AG08395 (cell line): ENCODE results near the gene PDE11A.

ENCODE experiments used
- DNase-seq: peaks from one replicate; pipeline ENCODE4 v3.0.0; 2012; ENCODE audit warnings: mixed read lengths, low spot score

Gene PDE11A

GRCh38 chr2:177667626-177668025, 405.0 kb downstream of the PDE11A start:
- no peak for DNase-seq

GRCh38 chr2:177666408-177666807, 406.2 kb downstream of the PDE11A start:
- DNase-seq = no peak

- DNase-seq = no peak
Observed at GRCh38 chr2:177665948-177666347, 406.6 kb downstream of the PDE11A start.

GRCh38 chr2:177665328-177665727, 407.2 kb downstream of the PDE11A start:
- no peak for DNase-seq

- DNase-seq = no peak
Observed at GRCh38 chr2:177662895-177663294, 409.7 kb downstream of the PDE11A start.

GRCh38 chr2:177660742-177661141, 411.8 kb downstream of the PDE11A start:
- DNase-seq = no peak

- no peak for DNase-seq
Observed at GRCh38 chr2:177658309-177658708, 414.3 kb downstream of the PDE11A start.

GRCh38 chr2:177651833-177652232, 420.7 kb downstream of the PDE11A start:
- DNase-seq = no peak

- DNase-seq = no peak
Observed at GRCh38 chr2:177649568-177650518, 422.7 kb downstream of the PDE11A start.

GRCh38 chr2:177646791-177647190, 425.8 kb downstream of the PDE11A start:
- no peak for DNase-seq

GRCh38 chr2:177646241-177646640, 426.3 kb downstream of the PDE11A start:
- DNase-seq = no peak

GRCh38 chr2:177641331-177641730, 431.2 kb downstream of the PDE11A start:
- DNase-seq = no peak

- DNase-seq = no peak
Observed at GRCh38 chr2:177640423-177640822, 432.2 kb downstream of the PDE11A start.

GRCh38 chr2:177639262-177639914, 433.2 kb downstream of the PDE11A start:
- DNase-seq = no peak

- DNase-seq = no peak
Observed at GRCh38 chr2:177638507-177638906, 434.1 kb downstream of the PDE11A start.

GRCh38 chr2:177636672-177637071, 435.9 kb downstream of the PDE11A start:
- no peak for DNase-seq

- no peak for DNase-seq
Observed at GRCh38 chr2:177635696-177636095, 436.9 kb downstream of the PDE11A start.

- no peak for DNase-seq
Observed at GRCh38 chr2:177633910-177634294, 438.7 kb downstream of the PDE11A start.

GRCh38 chr2:177633111-177633510, 439.5 kb downstream of the PDE11A start:
- no peak for DNase-seq

GRCh38 chr2:177631680-177632079, 440.9 kb downstream of the PDE11A start:
- no peak for DNase-seq

GRCh38 chr2:177629357-177630024, 443.1 kb downstream of the PDE11A start:
- DNase-seq = no peak

- DNase-seq = no peak
Observed at GRCh38 chr2:177628831-177629230, 443.7 kb downstream of the PDE11A start.
